Panc1 (cell line): ENCODE data around the gene IGSF22. TPM values are rescaled to one million over a fixed set of nuclear protein-coding genes. Genes with fewer than 3 reads are reported as not detected.

ENCODE experiments used
- ATAC-seq: fragments of 200-7000 bp; cut with Tn5 transposase; 2 replicates; pipeline ENCODE4 v1.9.1; 2020; ENCODE audit warnings: mild to moderate bottlenecking, moderate library complexity
- BruUV-seq: library from RNA; stranded (reverse); fragments of 400-500 nt; replicated peaks from 2 replicates; lab custom pipeline; 2021; lab: Mats Ljungman, UMichigan
- CTCF ChIA-PET: fragments of 300-600 bp; sonication (Branson Sonifier 250); formaldehyde crosslinking; loops from one replicate; lab custom pipeline; 2022; ENCODE audit warnings: antibody characterized with exemption; lab: Charles Lee
- POLR2A ChIA-PET: fragments of 300-600 bp; sonication (Branson Sonifier 250); formaldehyde crosslinking; loops from one replicate; lab custom pipeline; 2022; ENCODE audit warnings: antibody characterized with exemption; lab: Charles Lee
- DNase-seq: peaks from one replicate; pipeline ENCODE4 v3.0.0-alpha.2; 2010; ENCODE audit warnings: low read depth, low spot score
- H3K27ac ChIP-seq: 2 replicates; pipeline ENCODE4 v1.5.1; 2011; ENCODE audit warnings: mild to moderate bottlenecking, low read length, inconsistent platforms
- H3K27me3 ChIP-seq: fragments of 200-500 bp; sonication (Bioruptor generic); 2 replicates; pipeline ENCODE4 v1.6.0; 2014; ENCODE audit warnings: low read length, inconsistent platforms; ENCODE audit not compliant: control insufficient read depth, insufficient read depth
- H3K36me3 ChIP-seq: fragments of 200-500 bp; sonication (Bioruptor generic); 2 replicates; pipeline ENCODE4 v1.5.1; 2014; ENCODE audit warnings: inconsistent platforms, mild to moderate bottlenecking, low read length, moderate library complexity; ENCODE audit not compliant: control insufficient read depth, insufficient read depth
- H3K4me1 ChIP-seq: 2 replicates; pipeline ENCODE4 v1.5.1; 2011; ENCODE audit warnings: inconsistent platforms, mild to moderate bottlenecking, low read length, moderate library complexity; ENCODE audit not compliant: control insufficient read depth, insufficient read depth
- H3K4me3 ChIP-seq, 2 experiments: 2 replicates each; pipeline ENCODE4 v1.5.1; 2011 to 2012; ENCODE audit warnings: low read depth in 2 of 2, low read length in 2 of 2, mild to moderate bottlenecking in 2 of 2, inconsistent platforms in 1 of 2, moderate library complexity in 1 of 2
- H3K9me3 ChIP-seq: fragments of 200-500 bp; sonication (Bioruptor generic); 2 replicates; pipeline ENCODE4 v1.5.1; 2014; ENCODE audit warnings: low read depth, mild to moderate bottlenecking, inconsistent platforms, low read length, moderate library complexity; ENCODE audit not compliant: control insufficient read depth, insufficient read depth
- CTCF ChIP-seq: fragments of 450-650 bp; IDR thresholded peaks from 2 replicates; pipeline ENCODE4 v1.5.1; 2017; ENCODE audit warnings: mild to moderate bottlenecking
- POLR2AphosphoS5 ChIP-seq: IDR thresholded peaks from 2 replicates; pipeline ENCODE4 v1.6.1; 2012; ENCODE audit warnings: mild to moderate bottlenecking, low read depth, low read length, moderate library complexity
- REST ChIP-seq, 2 experiments: IDR thresholded peaks; 2 replicates each; pipeline ENCODE4 v1.6.1; 2011 to 2012; ENCODE audit warnings: low read depth in 2 of 2, control low read depth in 1 of 2, low read length in 1 of 2, mild to moderate bottlenecking in 1 of 2, moderate library complexity in 1 of 2; ENCODE audit not compliant: insufficient read depth in 1 of 2
- SIN3A ChIP-seq: IDR thresholded peaks from 2 replicates; pipeline ENCODE4 v1.6.1; 2012; ENCODE audit warnings: low read depth, mild to moderate bottlenecking, low read length, moderate library complexity, borderline replicate concordance; ENCODE audit not compliant: insufficient read depth
- TCF7L2 ChIP-seq: IDR thresholded peaks from 2 replicates; pipeline ENCODE4 v1.6.1; 2011; ENCODE audit warnings: mild to moderate bottlenecking, low read depth, low read length, inconsistent platforms
- in situ Hi-C: cut with HindIII; loops from 2 replicates; pipeline ENCODE4 v1.10.0; 2016; ENCODE audit warnings: low sequenced_read_pairs, low pct_unique_long_range_greater_than_20kb
- intact Hi-C: fragments of 100-400 bp; cut with micrococcal nuclease; formaldehyde crosslinking; loops from one replicate; pipeline ENCODE4 v1.10.0; 2022; ENCODE audit not compliant: unreplicated experiment
- total RNA-seq: library from RNA; stranded (reverse); gene quantifications from one replicate; pipeline ENCODE4 v1.2.1, GENCODE V29; 2021; ENCODE audit not compliant: unreplicated experiment

IGSF22 gene
- total RNA-seq, 1 experiment from 2014 or later: not detected

- intact Hi-C loops: no loop called here
- H3K4me3 ChIP-seq: peak overlapping the region; percentile 15 to 19
- H3K27me3 ChIP-seq: peaks cover 2% of the 10 kb centered on the region; the same call in 1 of the 2 replicates
- no peak overlapping the region for H3K27ac ChIP-seq
- H3K36me3 ChIP-seq: no peaks in the 10 kb centered on the region
- ChIA-PET CTCF (interaction anchor here (1.6 kb wide), 1 partner anchor 15 kb away, joined by 3 read pairs; no protein-coding TSS in a partner anchor), POLR2A (no interaction called here)
- BruUV-seq: no TSS peak
- no peak for TF ChIP-seq POLR2AphosphoS5
- TF ChIP-seq CTCF: no peak
- in situ Hi-C loops: no loop called here
- H3K4me1 ChIP-seq: no peaks in the 10 kb centered on the region
- DNase-seq: no peak
- ATAC-seq: no peak
- H3K9me3 ChIP-seq: no peaks in the 10 kb centered on the region
These were observed 19.4 kb downstream of the IGSF22 start for GRCh38 chr11:18706330-18707243.

DNA sequence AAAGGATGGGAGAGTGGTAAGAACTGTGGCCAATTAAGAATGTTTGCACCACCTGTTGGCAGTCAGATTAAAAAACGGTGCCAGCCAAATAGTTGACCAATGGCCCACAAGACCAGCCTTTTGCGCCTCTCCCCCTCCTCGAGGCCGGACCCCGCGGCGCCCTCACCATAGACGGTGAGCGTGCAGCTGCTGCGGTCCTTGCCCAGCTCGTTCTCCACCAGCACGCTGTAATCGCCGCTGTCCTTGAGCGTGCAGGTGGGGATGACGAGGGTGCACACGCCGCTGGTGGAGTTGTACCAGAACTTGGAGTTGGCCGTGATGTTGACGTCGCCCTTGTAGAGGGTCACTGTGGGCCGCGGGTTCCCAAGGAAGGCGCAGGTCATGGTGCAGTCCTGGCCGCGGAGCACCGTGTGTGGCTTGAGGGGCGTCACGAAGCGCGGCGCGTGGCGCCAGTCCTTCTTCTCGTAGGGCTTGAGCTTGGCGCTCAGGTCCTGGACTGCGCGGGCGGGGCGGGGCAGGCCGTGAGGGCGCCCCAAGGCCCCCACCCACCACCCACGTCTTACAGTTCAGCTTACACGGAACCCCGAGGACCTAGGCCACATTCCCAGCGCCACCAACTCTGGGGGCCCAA lies 20.2 kb downstream of the IGSF22 start:
- BruUV-seq: no TSS peak
- no peak for TF ChIP-seq POLR2AphosphoS5
- no peak for TF ChIP-seq CTCF
- no peak for TF ChIP-seq TCF7L2
- no peak for TF ChIP-seq SIN3A
- no peak for TF ChIP-seq REST (IDR thresholded peaks at IDR 0.05; ENCODE audit: insufficient read depth in 1 of 2, low read depth in 2 of 2, low read length in 1 of 2)
- CTCF ChIA-PET: no interaction called here
- DNase-seq: no peak
- H3K9me3 ChIP-seq: no peaks in the 10 kb centered on the region
- intact Hi-C loops (no loop called here), in situ Hi-C loops (no loop called here)
- peak overlapping the region in 1 of 2 experiments; percentile 11; a peak in 1 of 4 replicates for H3K4me3 ChIP-seq
- ATAC-seq: no peak
- peaks cover 5% of the 10 kb centered on the region; the same call in 1 of the 2 replicates for H3K27me3 ChIP-seq
- POLR2A ChIA-PET: no interaction called here
- no peaks in the 10 kb centered on the region for H3K36me3 ChIP-seq
- no peaks in the 10 kb centered on the region for H3K4me1 ChIP-seq
- no peak overlapping the region for H3K27ac ChIP-seq
